GM21786 (cell line): ENCODE measurements around the gene STK10.

Experiments used
- ATAC-seq: cut with Tn5 transposase; IDR thresholded peaks from one replicate; pipeline ENCODE4 v1.9.1; 2021; ENCODE audit not compliant: unreplicated experiment

The STK10 gene

GRCh38 chr5:172189693-172190296, 1.8 kb upstream of the STK10 start:
- no peak for ATAC-seq

GRCh38 chr5:172188893-172189692, 1.1 kb upstream of the STK10 start:
- no peak for ATAC-seq

- ATAC-seq: peak; percentile 18
These were observed 649 bp downstream of the STK10 start for GRCh38 chr5:172187118-172188032.

- no peak for ATAC-seq
These were observed 1.8 kb downstream of the STK10 start for GRCh38 chr5:172186114-172186695.

GRCh38 chr5:172185096-172185461, 2.9 kb downstream of the STK10 start:
- no peak for ATAC-seq

GRCh38 chr5:172183881-172184280, 4.1 kb downstream of the STK10 start:
- no peak for ATAC-seq

GRCh38 chr5:172182291-172182690, 5.7 kb downstream of the STK10 start:
- ATAC-seq: no peak

- ATAC-seq: no peak
These were observed 7.1 kb downstream of the STK10 start for GRCh38 chr5:172180936-172181335.

GRCh38 chr5:172178991-172179989, 8.7 kb downstream of the STK10 start:
- ATAC-seq: peak; percentile 34

- ATAC-seq: no peak
These were observed 9.6 kb downstream of the STK10 start for GRCh38 chr5:172178301-172178987.

- ATAC-seq: no peak
These were observed 10.8 kb downstream of the STK10 start for GRCh38 chr5:172177176-172177575.

- peak; percentile 46 for ATAC-seq
These were observed 12.7 kb downstream of the STK10 start for GRCh38 chr5:172175263-172175719.

GRCh38 chr5:172173564-172174153, 14.4 kb downstream of the STK10 start:
- ATAC-seq: no peak

- ATAC-seq: no peak
These were observed 15.0 kb downstream of the STK10 start for GRCh38 chr5:172172912-172173563.

GRCh38 chr5:172171118-172171517, 16.9 kb downstream of the STK10 start:
- no peak for ATAC-seq

GRCh38 chr5:172170251-172170701, 17.7 kb downstream of the STK10 start:
- ATAC-seq: no peak

- no peak for ATAC-seq
These were observed 18.8 kb downstream of the STK10 start for GRCh38 chr5:172169216-172169615.

GRCh38 chr5:172168311-172168710, 19.7 kb downstream of the STK10 start:
- no peak for ATAC-seq
